GM18498 (cell line): ENCODE results near the gene OR51L1.
"Not testable (repeated sequence)": the region's sequence is repeated elsewhere in the genome, so short reads cannot be mapped to it uniquely, and the experiment has no call there.

Experiments
- ATAC-seq: cut with Tn5 transposase; IDR thresholded peaks from one replicate; pipeline ENCODE4 v1.9.1; 2021; ENCODE audit warnings: mild to moderate bottlenecking, moderate library complexity; ENCODE audit not compliant: unreplicated experiment

The OR51L1 gene

DNA sequence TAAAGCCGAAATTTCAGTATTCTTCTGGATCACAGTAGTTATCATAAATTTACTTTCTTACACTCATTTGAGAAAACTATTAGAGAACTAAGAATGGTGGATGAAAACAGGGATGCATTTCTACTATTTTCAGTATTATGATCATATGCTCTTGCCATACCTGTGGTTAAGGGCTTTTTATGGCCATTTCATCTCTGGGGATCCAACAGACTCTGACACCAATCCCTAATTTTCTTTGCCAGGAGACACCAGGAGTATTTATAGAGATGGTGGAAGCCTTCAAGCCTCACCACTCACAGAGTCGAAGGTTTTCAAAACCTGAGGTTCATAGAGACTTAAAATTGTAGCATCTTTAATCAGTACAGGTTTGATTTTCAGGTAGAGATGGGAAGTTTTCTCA lies at the start of gene OR51L1:
OR51L1 (plus strand) TSS at position 301 of the 400 bp plus-strand sequence. CDS start 4,132 bp downstream, outside the sequence.
- no peak for ATAC-seq

DNA sequence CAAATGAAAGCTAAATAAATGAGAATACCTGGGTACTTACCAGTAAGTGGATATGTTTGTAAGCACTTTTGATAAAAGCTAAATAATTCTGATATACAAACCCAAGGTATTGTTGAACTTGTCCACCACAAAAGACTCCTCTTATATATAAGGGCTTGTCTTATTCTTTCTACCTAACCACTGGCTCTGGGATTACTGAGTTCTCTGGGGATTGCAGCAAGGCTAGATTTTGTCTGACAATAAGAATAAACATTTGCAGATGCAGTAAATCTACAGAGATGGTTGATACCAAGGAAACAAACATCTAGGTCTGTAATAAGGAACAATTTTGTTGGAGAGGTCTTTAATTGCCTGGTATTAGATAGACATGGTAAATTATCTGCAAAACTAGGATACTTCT lies 47.1 kb upstream of the OR51L1 start, which contains the start of gene OR51A4:
OR51A4 (minus strand) TSS at position 101 of the 400 bp plus-strand sequence. CDS start 505 bp downstream, outside the sequence.
- ATAC-seq = no peak

- not testable (repeated sequence) for ATAC-seq
Measured at GRCh38 chr11:4955613-4956012, 39.0 kb upstream of the OR51L1 start, which contains the start of gene OR51A2. TSS of gene OR51A2 (minus strand) at chr11:4955713. CDS start at chr11:4955713, 0 bp downstream.

GRCh38 chr11:4957396-4957795 lies 37.3 kb upstream of the OR51L1 start:
- no peak for ATAC-seq

DNA sequence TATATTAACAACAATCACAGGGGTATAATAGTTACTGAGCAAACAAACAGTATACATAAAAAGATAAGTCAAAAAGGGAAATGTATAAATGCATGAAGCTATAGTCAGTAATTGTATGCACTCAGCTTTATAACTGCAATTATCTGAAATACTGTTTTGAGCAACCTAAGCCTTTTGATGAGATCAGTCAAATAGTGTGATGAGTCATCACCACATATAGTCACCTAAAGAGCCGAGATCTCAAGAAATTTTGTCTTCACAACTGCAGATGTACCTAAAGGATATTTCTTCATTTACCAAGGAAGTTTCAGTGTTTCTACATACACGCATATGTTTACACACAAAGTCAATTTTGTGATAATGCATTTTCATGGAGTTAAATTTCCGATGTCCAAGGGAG lies 33.8 kb upstream of the OR51L1 start:
- ATAC-seq = no peak

GRCh38 chr11:4962816-4963215 lies 31.8 kb upstream of the OR51L1 start:
- no peak for ATAC-seq

DNA sequence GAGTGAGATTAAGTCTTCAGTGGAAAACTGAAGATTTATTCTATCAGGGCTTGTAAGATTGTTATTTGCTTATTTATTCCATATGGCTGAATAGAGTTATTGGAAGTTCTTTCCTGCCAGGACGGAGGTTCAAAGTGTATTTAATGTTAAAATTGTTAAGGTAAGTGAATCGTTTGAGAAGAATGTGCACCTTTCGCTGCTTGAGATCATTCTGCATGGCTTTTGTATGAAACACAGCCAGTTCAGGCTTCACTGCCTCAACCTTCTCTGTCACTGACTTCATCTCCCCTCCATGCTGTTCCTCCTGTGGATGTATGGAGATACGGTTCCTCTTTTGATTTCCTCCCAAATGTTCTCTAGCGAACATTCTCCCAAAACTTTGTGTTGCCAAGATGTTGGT lies 19.2 kb upstream of the OR51L1 start:
- no peak for ATAC-seq

GRCh38 chr11:4979036-4979435 lies 15.6 kb upstream of the OR51L1 start:
- no peak for ATAC-seq

GRCh38 chr11:4982678-4983077 lies 12.0 kb upstream of the OR51L1 start:
- no peak for ATAC-seq

- ATAC-seq = no peak
Measured at GRCh38 chr11:4983841-4984240, 10.8 kb upstream of the OR51L1 start.

DNA sequence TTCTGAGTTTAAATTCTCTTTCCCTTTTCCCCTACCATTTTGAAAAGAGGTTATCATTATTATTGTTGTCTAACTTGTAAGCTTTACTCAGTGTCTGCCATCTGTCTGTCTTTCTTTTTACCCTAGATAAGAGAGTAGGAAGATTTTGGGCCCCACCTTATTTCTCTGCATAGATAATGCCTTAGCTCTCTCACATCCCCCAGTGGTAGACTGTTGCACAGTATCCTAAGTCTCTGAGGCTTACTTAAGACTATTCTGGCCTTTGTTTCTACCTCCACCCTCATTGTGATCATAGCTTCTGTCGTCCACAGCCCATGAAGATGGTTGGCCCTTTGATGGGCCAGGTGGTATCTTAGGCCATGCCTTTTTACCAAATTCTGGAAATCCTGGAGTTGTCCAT lies 3.6 kb upstream of the OR51L1 start:
- ATAC-seq = no peak

- ATAC-seq = peak; percentile 58
Measured at GRCh38 chr11:5004424-5005274, 10.0 kb downstream of the OR51L1 start.

DNA sequence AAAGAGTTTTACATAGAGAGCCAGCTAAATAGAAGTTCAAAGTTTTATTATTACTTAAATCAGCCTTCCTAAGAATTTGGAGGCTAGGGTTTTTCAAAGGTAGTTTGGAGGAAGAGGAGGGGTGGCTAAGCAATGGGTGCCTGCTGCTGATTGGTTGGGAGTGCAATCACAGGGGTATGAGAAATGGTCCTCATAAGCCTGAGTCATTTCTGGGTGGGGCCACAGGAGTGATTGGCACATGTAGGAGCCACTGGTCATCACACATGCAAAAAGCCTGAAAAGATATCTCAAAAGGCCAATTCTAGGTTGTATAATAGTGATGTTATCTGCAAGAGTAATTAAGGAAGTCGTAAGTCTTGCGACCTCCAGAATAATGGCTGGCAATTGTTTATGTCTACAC lies 12.9 kb downstream of the OR51L1 start:
- no peak for ATAC-seq

DNA sequence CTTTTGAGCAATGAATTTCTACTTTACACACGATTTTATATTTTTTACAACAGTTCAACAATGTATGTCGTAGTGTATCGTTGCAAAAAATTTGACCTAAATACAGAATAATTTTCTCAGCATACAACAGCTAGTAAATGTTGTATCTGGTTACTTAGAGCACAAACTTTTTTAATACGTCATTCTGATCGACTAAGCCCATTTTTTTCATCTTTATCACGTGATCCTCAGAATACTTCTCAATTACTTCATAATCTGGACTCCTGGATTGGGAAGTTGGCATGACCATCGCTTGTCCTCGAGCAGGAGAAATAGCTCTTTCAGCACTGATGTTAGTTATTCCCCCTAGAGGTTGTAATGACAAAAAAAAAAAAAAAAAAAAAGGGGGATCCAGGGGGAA lies 16.6 kb downstream of the OR51L1 start:
- ATAC-seq = no peak

- no peak for ATAC-seq
Measured at GRCh38 chr11:5013012-5013411, 18.4 kb downstream of the OR51L1 start.

DNA sequence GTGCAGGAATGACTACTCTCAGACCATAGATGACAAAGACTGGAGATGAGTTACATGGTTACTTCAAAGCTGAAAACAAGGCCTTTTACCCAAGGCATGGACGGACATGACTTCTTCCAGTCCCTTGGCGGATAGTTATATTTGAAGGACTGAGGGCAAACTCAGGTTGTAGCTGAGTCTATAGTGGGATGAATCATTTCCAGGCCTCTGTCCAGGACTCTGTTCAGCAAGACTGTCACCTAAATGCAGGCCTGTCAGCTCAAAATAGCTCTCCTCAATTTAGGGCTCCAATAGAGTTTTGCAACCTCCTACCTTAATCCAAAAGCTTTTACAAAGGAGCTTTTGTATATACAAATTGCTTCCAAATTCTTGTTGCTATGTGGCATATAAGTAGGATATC lies 27.3 kb downstream of the OR51L1 start:
- ATAC-seq = no peak

DNA sequence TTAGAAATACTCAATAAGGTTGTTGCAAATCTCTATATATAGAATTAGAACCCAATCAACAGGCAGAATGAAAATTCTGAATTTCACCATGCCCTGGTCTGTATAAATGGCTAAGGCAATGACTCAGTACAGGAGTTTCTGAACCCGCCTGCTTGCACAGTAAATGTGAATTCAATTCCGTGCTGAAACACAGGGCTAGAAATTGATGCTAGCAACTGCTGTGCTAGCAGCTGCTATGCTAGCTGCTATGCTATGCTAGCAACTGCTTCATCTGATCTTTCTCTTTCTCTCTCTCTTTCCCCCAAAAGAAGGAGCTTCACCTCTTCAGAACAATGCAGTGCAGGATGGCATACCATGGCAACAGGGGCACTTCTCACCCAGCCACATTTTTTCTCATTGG lies 42.0 kb downstream of the OR51L1 start:
- ATAC-seq = no peak

- ATAC-seq = no peak
Measured at GRCh38 chr11:5037926-5038325, 43.3 kb downstream of the OR51L1 start.

DNA sequence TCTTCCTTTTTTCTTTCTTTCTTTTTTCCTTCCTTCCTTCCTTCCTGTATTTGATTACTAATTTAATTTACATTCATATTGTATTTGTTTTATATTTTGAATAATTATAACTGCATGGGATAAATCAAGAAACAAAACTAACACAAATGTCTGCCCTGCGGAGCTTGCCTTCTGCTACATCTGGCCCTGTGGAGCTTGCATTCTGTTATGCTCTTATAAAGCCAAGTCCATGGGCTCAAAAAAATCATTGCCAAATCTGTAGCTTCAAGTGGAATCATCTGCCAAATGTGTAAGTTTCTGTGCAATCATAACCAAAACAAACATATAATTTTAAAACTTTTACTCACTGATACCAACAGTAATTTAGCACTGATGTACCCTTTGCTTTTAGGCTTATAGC lies 43.7 kb downstream of the OR51L1 start:
- no peak for ATAC-seq

DNA sequence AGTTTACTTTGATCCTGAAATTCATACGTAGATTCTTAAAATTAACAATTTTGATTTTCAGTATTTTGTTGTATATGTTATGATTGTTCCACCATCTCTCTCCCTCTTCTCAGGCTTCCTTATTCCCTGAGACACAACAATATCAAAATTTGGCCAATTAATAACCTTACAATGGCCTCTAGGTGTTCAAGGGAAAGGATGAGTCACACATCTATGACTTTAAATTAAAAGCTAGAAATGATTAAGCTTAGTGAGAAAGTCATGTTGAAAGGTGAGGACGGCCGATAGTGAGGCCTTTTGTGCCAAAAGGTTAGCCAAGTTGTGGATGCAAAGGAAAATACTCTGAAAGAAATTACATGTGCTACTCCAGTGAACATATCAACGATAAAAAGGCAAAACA lies 46.2 kb downstream of the OR51L1 start:
- ATAC-seq = no peak

DNA sequence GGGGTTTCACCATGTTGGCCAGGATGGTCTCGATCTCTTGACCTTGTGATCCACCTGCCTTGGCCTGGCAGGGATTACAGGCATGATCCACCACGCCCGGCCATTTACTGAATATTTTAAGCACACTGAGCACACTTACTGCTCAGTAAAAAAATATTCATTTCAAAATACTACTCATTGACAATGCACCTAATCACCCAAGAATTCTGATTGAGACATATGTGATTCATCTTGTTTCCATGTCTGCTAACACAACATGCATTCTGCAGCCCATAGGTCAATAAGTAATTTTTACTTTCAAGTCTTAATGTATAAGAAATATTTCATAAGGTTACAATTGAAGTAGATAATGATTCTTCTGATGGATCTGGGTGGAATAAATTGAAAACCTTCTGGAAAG lies 47.4 kb downstream of the OR51L1 start:
- ATAC-seq = no peak

- no peak for ATAC-seq
Measured at GRCh38 chr11:5043380-5043779, 48.7 kb downstream of the OR51L1 start.

- ATAC-seq = no peak
Measured at GRCh38 chr11:5046226-5046625, 51.6 kb downstream of the OR51L1 start, which contains the start of gene OR52J3. TSS of gene OR52J3 (plus strand) at chr11:5046526. CDS start at chr11:5046526, 0 bp downstream.
